Aorta (tissue), 5 donors: ENCODE results near the gene LUC7L3. TPM values are rescaled to one million over a fixed set of nuclear protein-coding genes. Genes with fewer than 3 reads are reported as not detected.
A peak's percentile ranks its signal among the peaks of the same experiment; 100 is the strongest.

Experiments
- ATAC-seq: fragments of 200-7000 bp; cut with Tn5 transposase; one replicate; pipeline ENCODE4 v1.9.1; 2022; ENCODE audit warnings: moderate library complexity; ENCODE audit not compliant: low FRiP score
- DNase-seq, 2 donors: peaks; one replicate each; pipeline ENCODE4 v3.0.0-alpha.2; 2020
- H3K27ac ChIP-seq, 2 donors: one replicate each; pipeline ENCODE4 v1.5.1; 2013; ENCODE audit warnings: low read length in 2 of 2, mild to moderate bottlenecking in 2 of 2, moderate library complexity in 2 of 2, control low read depth in 1 of 2, inconsistent platforms in 1 of 2, low read depth in 1 of 2
- H3K27me3 ChIP-seq, 2 donors: one replicate each; pipeline ENCODE4 v1.6.1; 2013; ENCODE audit warnings: control low read depth in 1 of 2, low read length in 1 of 2, mild to moderate bottlenecking in 1 of 2, moderate library complexity in 1 of 2; ENCODE audit not compliant: insufficient read depth in 2 of 2, control insufficient read depth in 1 of 2
- H3K36me3 ChIP-seq, 2 donors: one replicate each; pipeline ENCODE4 v1.6.1; 2013; ENCODE audit warnings: control low read depth in 1 of 2, low read length in 1 of 2, mild to moderate bottlenecking in 1 of 2; ENCODE audit not compliant: insufficient read depth in 2 of 2, control insufficient read depth in 1 of 2
- H3K4me1 ChIP-seq, 2 donors: one replicate each; pipeline ENCODE4 v1.6.1; 2013; ENCODE audit warnings: low read length in 2 of 2, control low read depth in 1 of 2, mild to moderate bottlenecking in 1 of 2, moderate library complexity in 1 of 2; ENCODE audit not compliant: insufficient read depth in 2 of 2, control insufficient read depth in 1 of 2
- H3K4me3 ChIP-seq, 2 donors: one replicate each; pipeline ENCODE4 v1.5.1; 2013; ENCODE audit warnings: low read length in 2 of 2, control low read depth in 1 of 2, mild to moderate bottlenecking in 1 of 2
- H3K9me3 ChIP-seq: one replicate; pipeline ENCODE4 v1.6.1; 2013; ENCODE audit warnings: mild to moderate bottlenecking, low read length; ENCODE audit not compliant: control insufficient read depth
- WGBS, 2 donors: extraction: QIAGEN DNeasy Blood & Tissue Kit; methylation state at CpG; one replicate each; pipeline ENCODE4 v1.1.7; 2013; 5-methylcytosine and 5-hydroxymethylcytosine counted together
- intact Hi-C, 2 donors: fragments of 100-400 bp; cut with DNase I; formaldehyde crosslinking; loops; one replicate each; pipeline versions ENCODE4 v1.14.2 to v1.15.0; 2022
- polyA plus RNA-seq, 2 donors: library from polyadenylated mRNA; stranded (reverse); fragments of 200-250 nt; gene quantifications; one replicate each; pipeline ENCODE4 v1.2.3, GENCODE V29; 2013
- total RNA-seq, 2 donors: library from RNA; stranded (reverse); fragmentation: NEBNext Ultra II Directional; extraction: Animal tissue kit (Norgen Biotek cat#: 25700); gene quantifications; one replicate each; pipeline ENCODE4 v1.2.1, GENCODE V29; 2021
- donor health status: healthy with polysubstance abuse.
- donor health status: Bipolar disorder and iron deficiency.
- donor health status: DM: no; HTN: no; CAD: no.
- donor health status: DM: no; HTN: no; CAD: no.
- donor health status: DM: yes; HTN: yes; CAD: no.

Gene LUC7L3
- total and polyA plus RNA-seq, 4 donors = 123 to 852 (median 168) TPM

DNA sequence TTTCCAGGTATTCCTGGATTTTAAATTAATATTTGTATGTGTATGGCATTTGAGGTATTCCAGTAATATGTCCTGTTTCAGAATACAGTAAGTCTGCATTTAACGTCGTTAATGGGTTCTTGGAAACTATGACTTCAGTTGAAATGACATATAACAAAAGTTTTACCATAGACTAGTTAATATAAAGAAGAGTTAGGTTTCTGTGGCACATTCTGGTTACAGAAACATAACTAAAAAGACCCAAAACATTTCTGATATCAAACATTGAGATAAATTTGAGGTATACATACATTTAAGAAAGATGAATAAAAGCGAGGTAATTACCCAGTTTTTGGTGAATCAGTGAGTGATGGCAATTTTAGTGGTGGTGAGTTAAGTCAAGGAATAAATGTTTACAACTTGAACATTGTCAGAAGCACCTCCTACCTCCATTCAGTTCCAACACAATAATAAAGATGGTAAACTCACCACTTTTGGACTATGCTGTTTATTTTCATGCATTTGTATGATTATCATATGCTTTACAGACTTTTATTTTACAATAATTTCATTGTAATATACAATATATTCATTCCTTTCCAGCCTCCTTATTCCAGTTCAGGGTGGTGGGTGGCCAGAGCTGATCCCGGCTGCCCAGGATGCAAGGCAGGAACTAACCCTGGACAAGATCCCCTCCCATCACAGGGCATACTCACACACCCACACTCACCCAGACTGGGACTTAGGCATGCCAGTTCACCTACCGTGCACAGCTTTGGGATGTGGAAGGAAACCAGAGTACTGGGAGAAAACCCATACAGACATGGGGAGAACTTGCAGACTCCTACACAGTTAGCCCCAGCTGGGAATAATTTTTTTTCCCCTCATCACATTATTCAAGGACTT, 9.7 kb downstream of the LUC7L3 start:
- ATAC-seq (no peak), DNase-seq (no peak)
- H3K27ac ChIP-seq = no peak overlapping the region
- no peaks in the 10 kb centered on the region for H3K9me3 ChIP-seq
- peaks cover 4 to 9% of the 10 kb centered on the region in 2 donors for H3K4me1 ChIP-seq
- intact Hi-C loops = no loop called here
- no peaks in the 10 kb centered on the region for H3K27me3 ChIP-seq
- 53 to 55% methylated on average over 5 of the region's 5 CpGs for WGBS, 2 donors
- no peaks in the 10 kb centered on the region for H3K36me3 ChIP-seq
- H3K4me3 ChIP-seq = no peak overlapping the region

DNA sequence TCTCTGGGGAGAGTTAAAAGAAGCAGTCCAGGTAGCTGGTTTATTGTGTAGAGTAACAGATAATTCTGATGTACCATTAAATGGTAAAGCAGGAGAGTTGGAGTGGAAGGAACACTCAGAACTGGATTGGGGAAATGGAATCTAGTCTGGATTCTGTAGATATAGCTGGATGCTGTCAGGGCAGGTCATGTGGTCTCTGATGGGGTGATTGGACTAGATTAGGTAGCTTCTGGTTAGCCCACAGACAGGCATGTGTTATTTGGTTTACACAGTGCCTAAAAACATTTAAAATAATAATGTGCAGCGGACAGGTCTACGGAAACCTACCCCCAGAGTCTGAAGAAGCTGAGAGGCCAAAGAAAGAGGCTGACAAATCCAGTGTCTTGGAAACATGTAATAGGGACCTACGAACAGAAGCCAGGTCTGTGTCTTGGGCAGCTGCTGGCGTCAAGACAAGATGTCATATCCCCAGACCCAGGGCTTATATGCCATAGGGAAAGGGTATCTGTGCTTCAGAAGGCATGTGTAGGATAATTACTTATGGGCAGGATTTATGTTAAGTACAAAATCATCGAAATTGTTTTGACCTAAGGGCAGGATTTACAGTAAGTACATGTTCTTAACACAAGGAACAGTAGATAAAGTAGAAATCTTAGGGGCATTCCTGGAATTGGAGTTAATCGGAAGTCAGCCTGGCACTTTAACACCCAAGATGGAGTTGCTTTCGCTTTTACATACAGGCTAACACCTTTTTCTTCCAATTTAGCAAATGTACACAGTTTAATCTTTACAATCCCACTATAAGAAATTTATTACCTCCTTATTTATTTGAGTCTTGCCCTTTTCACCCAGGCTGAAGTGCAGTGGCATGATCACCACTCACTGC, 12.4 kb downstream of the LUC7L3 start:
- Histone ChIP-seq H3K27ac (no peak overlapping the region), H3K4me1 (peaks cover 6 to 9% of the 10 kb centered on the region in 2 donors)

DNA sequence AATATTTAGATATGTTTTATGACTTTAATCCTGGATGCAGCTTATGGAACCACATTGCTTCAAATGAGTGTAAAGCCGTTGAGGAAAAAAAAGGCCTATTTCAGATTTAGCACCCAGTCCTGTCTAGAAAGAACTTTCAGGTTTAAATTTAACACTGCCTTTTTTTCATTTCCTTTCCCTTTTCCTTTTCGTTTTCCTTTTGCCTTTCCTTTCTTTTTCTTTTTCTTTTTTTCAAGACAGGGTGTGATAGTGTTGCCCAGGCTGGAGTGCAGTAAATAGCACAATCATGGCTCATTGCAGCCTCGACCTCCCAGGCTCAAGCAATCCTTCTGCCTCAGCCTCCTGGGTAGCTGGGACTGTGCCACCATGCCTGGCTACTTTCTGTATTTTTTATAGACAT, 15.9 kb downstream of the LUC7L3 start:
- WGBS, 2 donors = 57 to 69% methylated on average over 3 of the region's 3 CpGs
- intact Hi-C loops = no loop called here
- peaks cover 3% of the 10 kb centered on the region in 2 donors for H3K36me3 ChIP-seq
- H3K4me1 ChIP-seq = peaks cover 5 to 9% of the 10 kb centered on the region in 2 donors
- H3K9me3 ChIP-seq = no peaks in the 10 kb centered on the region
- H3K27me3 ChIP-seq = no peaks in the 10 kb centered on the region
- H3K4me3 ChIP-seq = no peak overlapping the region
- H3K27ac ChIP-seq = no peak overlapping the region
- no peak for DNase-seq
- no peak for ATAC-seq

More for the DNA sequence above, 12.4 kb downstream of the LUC7L3 start:
- H3K36me3 ChIP-seq = no peaks in the 10 kb centered on the region
- DNase-seq (no peak), ATAC-seq (peak; percentile 15)
- H3K27me3 ChIP-seq = no peaks in the 10 kb centered on the region
- 62 to 64% methylated on average over 7 of the region's 7 CpGs for WGBS, 2 donors
- intact Hi-C loops = no loop called here
- no peaks in the 10 kb centered on the region for H3K9me3 ChIP-seq
- H3K4me3 ChIP-seq = no peak overlapping the region

DNA sequence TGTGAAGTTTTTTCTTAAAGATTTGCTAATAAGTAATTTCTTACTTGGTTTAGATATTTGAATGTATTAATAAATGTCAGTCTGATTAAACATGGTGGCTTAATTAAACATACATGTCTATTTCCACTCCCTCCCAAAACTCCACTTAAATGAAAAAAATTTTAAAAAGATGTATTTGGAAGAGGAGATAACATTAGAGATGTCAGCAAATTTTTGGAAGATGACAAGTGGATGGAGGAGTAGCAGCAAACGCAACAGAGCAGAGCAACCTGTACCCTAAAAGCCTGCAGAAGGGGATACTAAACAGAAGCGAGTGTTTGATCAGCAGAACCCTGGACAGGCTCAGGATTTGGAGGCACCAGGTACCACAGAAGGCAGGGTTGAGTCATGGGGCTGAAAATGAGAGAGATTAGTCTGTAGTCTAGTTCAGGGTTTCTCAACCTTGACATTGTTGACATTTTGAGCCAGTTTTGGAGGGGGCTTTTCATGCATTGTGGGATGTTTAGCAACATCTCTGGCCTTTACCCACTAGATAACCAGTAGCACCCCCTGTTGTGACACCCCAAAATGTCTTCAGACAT, 17.8 kb downstream of the LUC7L3 start:
- Histone ChIP-seq H3K9me3 (no peaks in the 10 kb centered on the region), H3K4me1 (peaks cover 2 to 3% of the 10 kb centered on the region in 2 donors), H3K36me3 (peaks cover 3 to 6% of the 10 kb centered on the region in 2 donors), H3K4me3 (no peak overlapping the region), H3K27me3 (no peaks in the 10 kb centered on the region), H3K27ac (no peak overlapping the region)
- ATAC-seq (no peak), DNase-seq (no peak)
- intact Hi-C loops = no loop called here
- WGBS, 2 donors = 84% methylated on average over 2 of the region's 2 CpGs

DNA sequence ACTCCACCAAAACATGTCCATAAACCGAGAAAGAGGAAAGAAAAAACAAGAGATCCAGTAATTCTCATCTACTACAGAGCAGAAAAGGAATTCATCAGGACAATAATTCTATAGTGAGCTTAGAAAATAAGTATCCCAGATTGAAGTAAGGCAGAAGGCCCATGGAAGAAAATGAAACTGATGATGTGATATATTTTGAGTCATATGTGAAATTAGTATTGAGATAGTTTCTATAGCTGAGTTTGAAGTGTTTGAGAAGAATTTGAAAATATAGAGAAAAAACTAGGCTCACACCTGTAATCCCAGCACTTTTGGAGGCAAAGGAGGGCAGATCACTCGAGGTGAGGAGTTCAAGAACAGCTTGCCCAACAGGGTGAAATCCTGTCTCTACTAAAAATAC, 19.7 kb downstream of the LUC7L3 start:
- intact Hi-C loops = no loop called here
- DNase-seq (no peak), ATAC-seq (no peak)
- peaks cover 3 to 6% of the 10 kb centered on the region in 2 donors for H3K36me3 ChIP-seq
- H3K9me3 ChIP-seq = no peaks in the 10 kb centered on the region
- peaks cover 2 to 3% of the 10 kb centered on the region in 2 donors for H3K4me1 ChIP-seq
- H3K27ac ChIP-seq = no peak overlapping the region
- 43 to 56% methylated on average over 2 of the region's 2 CpGs for WGBS, 2 donors
- no peak overlapping the region for H3K4me3 ChIP-seq
- no peaks in the 10 kb centered on the region for H3K27me3 ChIP-seq

DNA sequence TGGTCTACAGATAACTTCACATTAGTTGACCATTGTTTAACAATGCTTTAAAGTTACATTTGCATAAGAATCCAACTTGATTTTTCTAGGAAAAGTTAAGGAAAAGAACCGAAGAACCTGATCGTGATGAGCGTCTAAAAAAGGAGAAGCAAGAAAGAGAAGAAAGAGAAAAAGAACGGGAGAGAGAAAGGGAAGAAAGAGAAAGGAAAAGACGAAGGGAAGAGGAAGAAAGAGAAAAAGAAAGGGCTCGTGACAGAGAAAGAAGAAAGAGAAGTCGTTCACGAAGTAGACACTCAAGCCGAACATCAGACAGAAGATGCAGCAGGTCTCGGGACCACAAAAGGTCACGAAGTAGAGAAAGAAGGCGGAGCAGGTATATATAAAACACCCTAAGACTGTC, 26.2 kb downstream of the LUC7L3 start:
- peaks cover 3 to 15% of the 10 kb centered on the region in 2 donors for H3K36me3 ChIP-seq
- intact Hi-C loops = no loop called here
- DNase-seq = no peak
- H3K27ac ChIP-seq = no peak overlapping the region
- no peaks in the 10 kb centered on the region for H3K27me3 ChIP-seq
- H3K4me3 ChIP-seq = no peak overlapping the region
- no peaks in the 10 kb centered on the region for H3K4me1 ChIP-seq
- WGBS, 2 donors = 89 to 93% methylated on average over 12 of the region's 12 CpGs
- no peak for ATAC-seq
- no peaks in the 10 kb centered on the region for H3K9me3 ChIP-seq

DNA sequence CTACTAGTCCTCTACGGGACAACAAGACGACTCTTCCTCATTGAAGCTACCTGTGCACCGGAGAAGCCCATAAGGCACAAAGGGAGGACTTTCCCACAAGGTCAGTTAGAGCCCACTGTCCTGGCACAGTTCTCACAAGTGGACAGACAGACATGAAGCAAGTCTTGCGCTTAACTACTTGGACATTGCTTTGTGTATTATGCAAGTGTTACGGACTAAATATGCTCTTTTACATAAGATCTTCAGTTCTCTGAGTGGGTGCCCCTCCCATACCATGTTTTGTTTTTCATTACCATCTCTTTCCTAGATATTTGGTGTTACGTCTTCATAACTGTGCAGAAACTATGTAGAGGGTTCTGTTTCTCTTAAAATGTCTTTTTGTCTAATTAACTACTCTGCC, 29.8 kb downstream of the LUC7L3 start:
- no peaks in the 10 kb centered on the region for H3K9me3 ChIP-seq
- no peaks in the 10 kb centered on the region for H3K4me1 ChIP-seq
- no peaks in the 10 kb centered on the region for H3K27me3 ChIP-seq
- ATAC-seq = no peak
- 83 to 86% methylated on average over 6 of the region's 6 CpGs for WGBS, 2 donors
- DNase-seq = no peak
- intact Hi-C loops = no loop called here
- H3K4me3 ChIP-seq = no peak overlapping the region
- no peak overlapping the region for H3K27ac ChIP-seq
- peaks cover 8 to 16% of the 10 kb centered on the region in 2 donors for H3K36me3 ChIP-seq

DNA sequence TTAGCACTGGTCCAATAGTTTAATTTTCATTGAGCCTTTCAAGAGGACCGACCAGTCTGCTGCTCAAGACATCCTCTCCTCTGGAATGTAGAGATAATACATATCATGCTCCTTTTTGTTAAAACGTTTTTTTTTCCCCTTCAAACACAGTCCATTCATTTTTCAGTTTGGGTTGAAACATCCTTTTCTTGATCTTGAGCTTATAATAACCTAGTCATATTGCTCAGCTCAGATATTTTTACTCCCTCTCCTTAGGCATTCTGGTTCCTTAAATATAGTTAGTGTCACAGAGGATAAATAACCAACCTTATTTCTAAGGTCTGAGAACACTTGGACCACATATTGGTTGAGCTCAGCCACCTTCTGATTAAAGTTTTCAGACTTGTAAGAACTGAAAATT, 35.1 kb downstream of the LUC7L3 start:
- Histone ChIP-seq H3K4me3 (no peak overlapping the region), H3K4me1 (no peaks in the 10 kb centered on the region), H3K36me3 (peaks cover 8% of the 10 kb centered on the region in 2 donors), H3K27me3 (no peaks in the 10 kb centered on the region), H3K27ac (no peak overlapping the region), H3K9me3 (no peaks in the 10 kb centered on the region)
- DNase-seq = no peak
- 38 to 42% methylated on average over 2 of the region's 2 CpGs for WGBS, 2 donors
- intact Hi-C loops = no loop called here
- no peak for ATAC-seq
